A549 (cell line): Measurements from ENCODE around the gene RPS2. TPM values are rescaled to one million over a fixed set of nuclear protein-coding genes. Genes with fewer than 3 reads are reported as not detected.

Source experiments
- ATAC-seq, 2 experiments: fragments of 200-7000 bp in 1 of 2; fragments of >200 bp in 1 of 2; cut with Nextera tagmentation in 1 of 2; cut with Tn5 transposase in 1 of 2; 3 replicates each; pipeline versions ENCODE4 v1.8.0 to v1.9.1; 2018 to 2020; ENCODE audit warnings: mild to moderate bottlenecking in 1 of 2, moderate library complexity in 1 of 2
- CTCF ChIA-PET: fragments of 300-600 bp; sonication (Branson Sonifier 250); formaldehyde crosslinking; extraction: SDS; loops from one replicate; lab custom pipeline; 2021; ENCODE audit warnings: antibody characterized with exemption, inconsistent platforms; lab: Yijun Ruan, JAX
- POLR2A ChIA-PET: fragments of 350-600 bp; formaldehyde crosslinking; extraction: SDS; loops from one replicate; lab custom pipeline; 2021; ENCODE audit warnings: antibody characterized with exemption, inconsistent platforms; lab: Yijun Ruan, JAX
- DNase-seq, 2 experiments: peaks; one replicate each; pipeline versions ENCODE4 v3.0.0 to v3.0.0-alpha.2; 2011 to 2016; ENCODE audit warnings: low read depth in 1 of 2, low spot score in 1 of 2
- FAIRE-seq: peaks from 2 replicates; lab custom pipeline; 2011; peaks lifted over from hg19 to GRCh38; lab: Jason Lieb, UNC
- H3K27ac ChIP-seq, 2 experiments: fragments of >200 bp; sonication (Bioruptor Twin); formaldehyde crosslinking; 3 replicates each; pipeline ENCODE4 v1.5.1; 2016 to 2017
- H3K4me1 ChIP-seq: fragments of >200 bp; sonication (Bioruptor Twin); formaldehyde crosslinking; 3 replicates; pipeline ENCODE4 v1.6.1; 2016
- H3K4me2 ChIP-seq: fragments of >200 bp; sonication (Bioruptor Twin); formaldehyde crosslinking; 3 replicates; pipeline ENCODE4 v1.6.1; 2016
- H3K4me3 ChIP-seq: fragments of >200 bp; sonication (Bioruptor Twin); formaldehyde crosslinking; 3 replicates; pipeline ENCODE4 v1.5.1; 2016
- H3K9me3 ChIP-seq: fragments of >200 bp; sonication (Bioruptor Twin); formaldehyde crosslinking; 3 replicates; pipeline ENCODE4 v1.6.1; 2016
- CBX2 ChIP-seq: fragments of 200-600 bp; sonication (generic); IDR thresholded peaks from 2 replicates; pipeline ENCODE4 v1.6.1; 2016; ENCODE audit warnings: low read depth, mild to moderate bottlenecking, borderline replicate concordance
- CEBPB ChIP-seq, 2 experiments: fragments of >200 bp in 1 of 2; sonication (Bioruptor Twin) in 1 of 2; formaldehyde crosslinking in 1 of 2; IDR thresholded peaks; 2 replicates each; pipeline ENCODE4 v1.6.1; 2012 to 2016
- CHD2 ChIP-seq: fragments of 150-350 bp; IDR thresholded peaks from 2 replicates; pipeline ENCODE4 v1.6.1; 2014; ENCODE audit warnings: low read length; ENCODE audit not compliant: partially characterized antibody
- CTCF ChIP-seq: fragments of >200 bp; sonication (Bioruptor Twin); formaldehyde crosslinking; IDR thresholded peaks from 3 replicates; pipeline ENCODE4 v1.5.1; 2016
- ELK1 ChIP-seq: fragments of 150-350 bp; IDR thresholded peaks from 2 replicates; pipeline ENCODE4 v1.6.1; 2014; ENCODE audit warnings: low read depth, mild to moderate bottlenecking, low read length
- ESRRA ChIP-seq: fragments of 150-350 bp; IDR thresholded peaks from 2 replicates; pipeline ENCODE4 v1.6.1; 2014; ENCODE audit warnings: mild to moderate bottlenecking, low read length, borderline replicate concordance
- HOXA7 ChIP-seq: fragments of 250-450 bp; sonication (Bioruptor Pico); IDR thresholded peaks from 2 replicates; pipeline ENCODE4 v1.5.0; 2020; ENCODE audit warnings: mild to moderate bottlenecking, moderate library complexity
- HOXB13 ChIP-seq: fragments of 250-450 bp; sonication (Bioruptor Pico); IDR thresholded peaks from 2 replicates; pipeline ENCODE4 v1.5.0; 2020; ENCODE audit warnings: low read depth, mild to moderate bottlenecking, moderate library complexity
- JUN ChIP-seq, 2 experiments: fragments of >200 bp; sonication (Bioruptor Twin); formaldehyde crosslinking; IDR thresholded peaks; 2 replicates in 1 of 2; 3 replicates in 1 of 2; pipeline ENCODE4 v1.6.1; 2016 to 2017
- KDM1A ChIP-seq: fragments of 200-600 bp; sonication (generic); IDR thresholded peaks from 2 replicates; pipeline ENCODE4 v1.6.1; 2016; ENCODE audit warnings: low read depth, mild to moderate bottlenecking
- MAZ ChIP-seq: fragments of 150-350 bp; IDR thresholded peaks from 2 replicates; pipeline ENCODE4 v1.6.1; 2014; ENCODE audit warnings: antibody characterized with exemption, low read depth, low read length, borderline replicate concordance
- NFE2L2 ChIP-seq: fragments of 150-350 bp; conservative IDR thresholded peaks from 2 replicates; pipeline ENCODE4 v1.6.1; 2014; ENCODE audit warnings: low read length
- PBX3 ChIP-seq: IDR thresholded peaks from 2 replicates; pipeline ENCODE4 v1.6.1; 2012
- POLR2A ChIP-seq: IDR thresholded peaks from 2 replicates; pipeline ENCODE4 v1.6.1; 2012; ENCODE audit warnings: mild to moderate bottlenecking, low read length
- RAD21 ChIP-seq, 2 experiments: fragments of >200 bp in 1 of 2; sonication (Bioruptor Twin) in 1 of 2; formaldehyde crosslinking in 1 of 2; IDR thresholded peaks in 1 of 2; conservative IDR thresholded peaks in 1 of 2; 2 replicates in 1 of 2; 3 replicates in 1 of 2; pipeline ENCODE4 v1.6.1; 2012 to 2018; ENCODE audit warnings: inconsistent platforms in 1 of 2
- RFX5 ChIP-seq: fragments of 450-650 bp; IDR thresholded peaks from 2 replicates; pipeline ENCODE4 v1.7.1; 2014; ENCODE audit warnings: antibody characterized with exemption, mild to moderate bottlenecking, moderate library complexity
- RNF2 ChIP-seq: fragments of 200-600 bp; sonication (generic); IDR thresholded peaks from 2 replicates; pipeline ENCODE4 v1.6.1; 2016; ENCODE audit warnings: low read depth, mild to moderate bottlenecking, antibody characterized with exemption, moderate library complexity, borderline replicate concordance
- SMC3 ChIP-seq: fragments of >200 bp; sonication (Bioruptor Twin); formaldehyde crosslinking; IDR thresholded peaks from 3 replicates; pipeline ENCODE4 v1.6.1; 2018; ENCODE audit warnings: inconsistent platforms
- SREBF2 ChIP-seq: fragments of 450-650 bp; IDR thresholded peaks from 2 replicates; pipeline ENCODE4 v1.6.1; 2014; ENCODE audit warnings: mild to moderate bottlenecking, moderate library complexity
- TP53 ChIP-seq: fragments of 250-450 bp; sonication (Bioruptor Pico); IDR thresholded peaks from 2 replicates; pipeline ENCODE4 v1.5.0; 2021; ENCODE audit warnings: mild to moderate bottlenecking, moderate library complexity
- ZFP36 ChIP-seq: fragments of 450-650 bp; IDR thresholded peaks from 2 replicates; pipeline ENCODE4 v1.6.1; 2014; ENCODE audit warnings: borderline replicate concordance; ENCODE audit not compliant: partially characterized antibody
- ZSCAN20 ChIP-seq: fragments of 250-450 bp; sonication (Bioruptor Pico); IDR thresholded peaks from 2 replicates; pipeline ENCODE4 v1.8.0; 2022; ENCODE audit warnings: mild to moderate bottlenecking, moderate library complexity
- WGBS: methylation state at CpG from one replicate; pipeline ENCODE4 v1.1.6; 2017; ENCODE audit errors: missing lambda C conversion rate; 5-methylcytosine and 5-hydroxymethylcytosine counted together
- polyA plus RNA-seq, 4 experiments: library from polyadenylated mRNA; depleted of rRNA in 3 of 4; stranded (reverse); fragments of >200 nt; fragmentation: RNase III in 1 of 4; extraction: RNeasy Plus Mini Kit Qiagen cat#74134 plus additional on column Dnase treatment in 1 of 4; gene quantifications; 2 replicates in 3 of 4; 3 replicates in 1 of 4; pipeline ENCODE4 v1.2.3, GENCODE V29; 2011 to 2017
- TF ChIP-seq, protein P1 (sequence below): fragments of 250-450 bp; sonication (Bioruptor Pico); IDR thresholded peaks from 2 replicates; pipeline ENCODE4 v1.5.0; 2021; ENCODE audit warnings: mild to moderate bottlenecking, moderate library complexity, borderline replicate concordance
- TF ChIP-seq, protein P2 (sequence below): fragments of >200 bp; sonication (Bioruptor Twin); formaldehyde crosslinking; IDR thresholded peaks from 2 replicates; pipeline ENCODE4 v1.6.1; 2016
- TF ChIP-seq, protein P3 (sequence below): IDR thresholded peaks from 2 replicates; pipeline ENCODE4 v1.6.1; 2012

RPS2 gene
- polyA plus RNA-seq, 2 of the 4 experiments (the other 2 are of a cell fraction): 2,621 to 3,626 TPM

- H3K4me1 ChIP-seq: peaks cover 44% of the 10 kb centered on the region
- peak overlapping the region in 1 of 2 experiments; percentile 79; a peak in 2 of 6 replicates for H3K27ac ChIP-seq
- no peak overlapping the region for H3K4me2 ChIP-seq
- no peak overlapping the region for H3K4me3 ChIP-seq
- FAIRE-seq: no peak
- ATAC-seq: no peak
- POLR2A ChIA-PET: interaction anchor here (0.6 kb wide), 1 partner anchor 142 kb away, joined by 3 read pairs; no protein-coding TSS in a partner anchor
- H3K9me3 ChIP-seq: no peaks in the 10 kb centered on the region
- CTCF ChIA-PET: interaction anchor here (1.0 to 11.3 kb wide), 3 partner anchors 10 to 141 kb away, joined by 4 to 196 read pairs (median 80); partner anchors contain the start of genes GFER, NOXO1 and SYNGR3
- no peak for DNase-seq
- TF ChIP-seq POLR2A: no peak
- TF ChIP-seq SMC3: no peak
- no peak for TF ChIP-seq PBX3
- TF ChIP-seq, protein P1, sequence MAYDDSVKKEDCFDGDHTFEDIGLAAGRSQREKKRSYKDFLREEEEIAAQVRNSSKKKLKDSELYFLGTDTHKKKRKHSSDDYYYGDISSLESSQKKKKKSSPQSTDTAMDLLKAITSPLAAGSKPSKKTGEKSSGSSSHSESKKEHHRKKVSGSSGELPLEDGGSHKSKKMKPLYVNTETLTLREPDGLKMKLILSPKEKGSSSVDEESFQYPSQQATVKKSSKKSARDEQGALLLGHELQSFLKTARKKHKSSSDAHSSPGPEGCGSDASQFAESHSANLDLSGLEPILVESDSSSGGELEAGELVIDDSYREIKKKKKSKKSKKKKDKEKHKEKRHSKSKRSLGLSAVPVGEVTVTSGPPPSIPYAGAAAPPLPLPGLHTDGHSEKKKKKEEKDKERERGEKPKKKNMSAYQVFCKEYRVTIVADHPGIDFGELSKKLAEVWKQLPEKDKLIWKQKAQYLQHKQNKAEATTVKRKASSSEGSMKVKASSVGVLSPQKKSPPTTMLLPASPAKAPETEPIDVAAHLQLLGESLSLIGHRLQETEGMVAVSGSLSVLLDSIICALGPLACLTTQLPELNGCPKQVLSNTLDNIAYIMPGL (CRISPR knock-in tag): no peak
- TF ChIP-seq, protein P2, sequence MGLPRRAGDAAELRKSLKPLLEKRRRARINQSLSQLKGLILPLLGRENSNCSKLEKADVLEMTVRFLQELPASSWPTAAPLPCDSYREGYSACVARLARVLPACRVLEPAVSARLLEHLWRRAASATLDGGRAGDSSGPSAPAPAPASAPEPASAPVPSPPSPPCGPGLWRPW: no peak
- TF ChIP-seq KDM1A: no peak
- TF ChIP-seq CHD2: no peak
- no peak for TF ChIP-seq ZSCAN20
- WGBS: 99% methylated on average over 18 of the region's 39 CpGs
Observed at GRCh38 chr16:1998852-1999801, 34.5 kb upstream of the RPS2 start.

DNA sequence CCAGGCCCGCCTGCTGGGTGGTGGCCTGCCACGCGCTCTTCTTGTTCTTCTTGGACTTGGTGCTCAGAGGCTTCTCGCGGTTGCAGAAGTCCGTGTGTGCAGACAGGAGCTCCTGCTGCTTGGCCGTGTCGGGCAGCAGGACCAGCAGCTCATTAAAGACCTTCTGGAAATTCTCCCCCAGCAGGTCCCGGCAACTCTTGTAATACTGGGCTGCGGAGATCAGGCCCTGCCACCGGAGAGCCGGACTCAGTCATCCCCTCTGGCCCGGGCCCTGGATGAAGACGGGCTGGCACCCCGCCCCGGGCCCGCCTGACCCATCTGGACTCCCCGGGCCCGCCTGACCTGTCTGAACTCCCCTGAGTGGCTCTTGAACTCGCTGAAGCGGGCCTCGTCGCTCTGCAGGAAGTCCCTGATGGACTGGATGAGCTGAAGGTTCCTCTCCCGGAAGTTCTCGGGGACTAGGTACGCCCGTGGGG is 33.8 kb upstream of the RPS2 start:
- ChIA-PET CTCF (interaction anchor here (1.0 to 19.7 kb wide), 3 partner anchors 6 to 142 kb away, joined by 4 to 196 read pairs (median 80); partner anchors contain the start of gene ZNF598), POLR2A (interaction anchor here (0.5 to 0.6 kb wide), 2 partner anchors 58 to 143 kb away, joined by 3 read pairs; no protein-coding TSS in a partner anchor)
- WGBS: 98% methylated on average over 9 of the region's 27 CpGs
- Histone ChIP-seq H3K9me3 (no peaks in the 10 kb centered on the region), H3K27ac (peak overlapping the region; percentile 41 to 79; a peak in 4 of 6 replicates), H3K4me3 (no peak overlapping the region), H3K4me2 (peak overlapping the region; percentile 39; the same call in 1 of the 3 replicates), H3K4me1 (peaks cover 45% of the 10 kb centered on the region)
- FAIRE-seq (no peak), DNase-seq (no peak), ATAC-seq (no peak)
- TF ChIP-seq RAD21 (conservative IDR thresholded peaks at IDR 0.05 in 1 of 2, IDR thresholded peaks at IDR 0.05 in 1 of 2) (no peak), NFE2L2 (no peak), CEBPB (IDR thresholded peaks at IDR 0.05) (no peak), RNF2 (no peak), CBX2 (no peak), TP53 (CRISPR knock-in tag) (no peak), ZFP36 (no peak), CTCF (no peak), HOXB13 (no peak), SREBF2 (no peak), ESRRA (no peak), HOXA7 (CRISPR knock-in tag) (no peak), JUN (IDR thresholded peaks at IDR 0.05) (no peak), RFX5 (no peak), ZSCAN20 (no peak), MAZ (no peak), ELK1 (no peak), POLR2A (no peak)
- TF ChIP-seq, protein P3, sequence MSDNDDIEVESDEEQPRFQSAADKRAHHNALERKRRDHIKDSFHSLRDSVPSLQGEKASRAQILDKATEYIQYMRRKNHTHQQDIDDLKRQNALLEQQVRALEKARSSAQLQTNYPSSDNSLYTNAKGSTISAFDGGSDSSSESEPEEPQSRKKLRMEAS: no peak
- TF ChIP-seq, protein P1 (CRISPR knock-in tag): no peak
